Measurements from ENCODE around the gene KIF26B.

DNA sequence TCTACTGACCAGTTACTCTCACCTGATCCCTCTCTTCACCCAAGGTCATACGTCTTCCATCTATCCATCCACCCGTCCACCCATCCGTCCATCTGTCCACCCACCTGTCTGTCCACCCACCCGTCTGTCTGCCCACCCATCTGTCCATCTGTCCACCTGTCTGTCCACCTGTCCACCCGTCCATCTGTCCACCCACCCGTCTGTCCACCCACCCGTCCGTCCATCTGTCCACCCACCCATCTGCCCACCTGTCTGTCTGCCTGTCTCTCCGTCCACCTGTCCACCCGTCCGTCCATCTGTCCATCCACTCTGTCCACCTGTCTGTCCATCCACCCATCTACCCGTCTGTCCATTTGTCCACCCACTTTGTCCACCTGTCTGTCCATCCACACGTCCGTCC, 11.8 kb upstream of the KIF26B start:
- TF ChIP-seq PAX5 (IDR thresholded peaks at IDR 0.05; ENCODE audit: insufficient read depth, low read length, severe bottlenecking) (no peak), POLR2AphosphoS5 (IDR thresholded peaks at IDR 0.05; ENCODE audit: low read depth, low read length) (no peak)
